Endothelial cell of umbilical vein (primary cell): ENCODE measurements around the gene TMEM191C. TPM values are rescaled to one million over a fixed set of nuclear protein-coding genes. Genes with fewer than 3 reads are reported as not detected.
"Not testable (repeated sequence)": the region's sequence is repeated elsewhere in the genome, so short reads cannot be mapped to it uniquely, and the experiment has no call there.

Experiments used
- BruUV-seq: library from RNA; stranded (reverse); fragments of 400-500 nt; replicated peaks from 2 replicates; lab custom pipeline; 2021; lab: Mats Ljungman, UMichigan
- CTCF ChIA-PET: fragments of 300-600, 350-600 bp; sonication (Branson Sonifier 250); formaldehyde crosslinking; loops from one replicate; lab custom pipeline; 2021; ENCODE audit warnings: antibody characterized with exemption, inconsistent platforms; lab: Charles Lee
- POLR2A ChIA-PET: fragments of 300-600, 350-600 bp; sonication (Branson Sonifier 250); formaldehyde crosslinking; loops from one replicate; lab custom pipeline; 2021; ENCODE audit warnings: antibody characterized with exemption, inconsistent platforms; lab: Charles Lee
- DNase-seq: peaks from one replicate; pipeline ENCODE4 v3.0.0-alpha.2; 2011; ENCODE audit warnings: low read depth, low spot score
- FAIRE-seq: peaks from 2 replicates; lab custom pipeline; 2011; peaks lifted over from hg19 to GRCh38; lab: Jason Lieb, UNC
- H2AFZ ChIP-seq: 2 replicates; pipeline ENCODE4 v1.6.0; 2012; ENCODE audit warnings: low read depth, low read length, control low read depth, inconsistent platforms
- H3K27ac ChIP-seq: 2 replicates; pipeline ENCODE4 v1.5.1; 2011; ENCODE audit warnings: low read depth, mild to moderate bottlenecking, control low read depth, low read length, moderate library complexity; ENCODE audit not compliant: insufficient read depth
- H3K27me3 ChIP-seq, 2 experiments: 2 replicates each; pipeline versions ENCODE4 v1.6.0 to v1.6.1; 2011; ENCODE audit warnings: low read length in 2 of 2, mixed read lengths in 1 of 2; ENCODE audit not compliant: control insufficient read depth in 2 of 2, insufficient read depth in 2 of 2
- H3K36me3 ChIP-seq, 2 experiments: 2 replicates in 1 of 2; 3 replicates in 1 of 2; pipeline ENCODE4 v1.5.1; 2011; ENCODE audit warnings: low read length in 2 of 2, mild to moderate bottlenecking in 1 of 2, moderate library complexity in 1 of 2; ENCODE audit not compliant: control insufficient read depth in 2 of 2, insufficient read depth in 2 of 2; ENCODE audit errors: extremely low read depth in 1 of 2
- H3K4me1 ChIP-seq: 3 replicates; pipeline ENCODE4 v1.5.1; 2011; ENCODE audit warnings: mild to moderate bottlenecking, low read length; ENCODE audit not compliant: control insufficient read depth, insufficient read depth; ENCODE audit errors: extremely low read depth
- H3K4me2 ChIP-seq: 2 replicates; pipeline ENCODE4 v1.6.1; 2011; ENCODE audit warnings: low read length, control low read depth, mixed read lengths; ENCODE audit not compliant: insufficient read depth
- H3K4me3 ChIP-seq, 3 experiments: fragments of 200-600 bp in 1 of 3; sonication (generic), shearing (Covaris generic) in 1 of 3; replicated peaks in 1 of 3; 2 replicates each; pipeline ENCODE4 v1.5.1; 2011 to 2016; ENCODE audit warnings: control low read depth in 3 of 3, low read length in 3 of 3, mild to moderate bottlenecking in 2 of 3, inconsistent platforms in 1 of 3, low read depth in 1 of 3, moderate library complexity in 1 of 3; ENCODE audit not compliant: insufficient read depth in 1 of 3
- H3K79me2 ChIP-seq: 2 replicates; pipeline ENCODE4 v1.6.0; 2012; ENCODE audit warnings: low read length, inconsistent platforms; ENCODE audit not compliant: control insufficient read depth, insufficient read depth
- H3K9ac ChIP-seq: replicated peaks from 2 replicates; pipeline ENCODE3; 2011; ENCODE audit warnings: low read length, control low read depth; ENCODE audit not compliant: insufficient read depth; ENCODE audit errors: extremely low read depth
- H3K9me1 ChIP-seq: replicated peaks from 3 replicates; pipeline ENCODE4 v1.6.0; 2011; ENCODE audit warnings: mild to moderate bottlenecking, low read length; ENCODE audit not compliant: control insufficient read depth, insufficient read depth; ENCODE audit errors: extremely low read depth
- H3K9me3 ChIP-seq: replicated peaks from 2 replicates; pipeline ENCODE4 v1.5.1; 2012; ENCODE audit warnings: low read length, inconsistent platforms; ENCODE audit not compliant: control insufficient read depth, insufficient read depth
- H4K20me1 ChIP-seq: replicated peaks from 2 replicates; pipeline ENCODE3; 2011; ENCODE audit warnings: mild to moderate bottlenecking, low read length; ENCODE audit not compliant: control insufficient read depth, insufficient read depth; ENCODE audit errors: extremely low read depth
- CTCF ChIP-seq, 2 donors: IDR thresholded peaks; 1 replicate in 1 of 2; 2 replicates in 1 of 2; pipeline ENCODE4 v1.5.1; 2011; ENCODE audit warnings: low read length in 2 of 2, mild to moderate bottlenecking in 2 of 2, moderate library complexity in 2 of 2, control low read depth in 1 of 2, inconsistent platforms in 1 of 2, low read depth in 1 of 2; ENCODE audit not compliant: insufficient read depth in 1 of 2; ENCODE audit errors: extremely low read depth in 1 of 2
- JUN ChIP-seq: IDR thresholded peaks from 2 replicates; pipeline ENCODE4 v1.6.1; 2011; ENCODE audit warnings: borderline replicate concordance, low read depth; ENCODE audit not compliant: insufficient read length, insufficient read depth
- MYC ChIP-seq: IDR thresholded peaks from one replicate; pipeline ENCODE4 v1.6.1; 2011; ENCODE audit warnings: mild to moderate bottlenecking, low read depth, low read length
- POLR2A ChIP-seq: IDR thresholded peaks from 2 replicates; pipeline ENCODE4 v1.6.1; 2012; ENCODE audit warnings: low read depth, mild to moderate bottlenecking, control low read depth, low read length
- POLR2AphosphoS5 ChIP-seq: IDR thresholded peaks from 2 replicates; pipeline ENCODE4 v1.6.1; 2012; ENCODE audit warnings: low read depth, mild to moderate bottlenecking, control low read depth, low read length, moderate library complexity; ENCODE audit not compliant: insufficient read depth
- dilution Hi-C: fragments of 300-500 bp; cut with MboI; formaldehyde crosslinking; loops from one replicate; pipeline ENCODE4 v1.15.0; 2019; ENCODE audit warnings: low sequenced_read_pairs; ENCODE audit not compliant: extremely low pct_ligation_motif_present
- intact Hi-C: fragments of 100-400 bp; cut with micrococcal nuclease; formaldehyde crosslinking; loops from one replicate; pipeline ENCODE4 v1.10.0; 2022
- polyA plus RNA-seq, 4 experiments: library from polyadenylated mRNA; depleted of rRNA in 3 of 4; stranded (reverse) in 3 of 4; unstranded in 1 of 4; fragments of >200 nt; gene quantifications; 2 replicates each; pipeline versions ENCODE4 v1.2.1 to v1.2.3, GENCODE V29; 2011 to 2012; ENCODE audit warnings: missing spikeins in 1 of 4
- total RNA-seq: library from RNA; stranded (reverse); gene quantifications from 2 replicates; pipeline ENCODE4 v1.2.3, GENCODE V29; 2021

The TMEM191C gene
- total and polyA plus RNA-seq, 2 donors (not counting 3 experiments of a cell fraction or from before 2014, with no cell fraction given): 0.47 to 1.2 TPM

GRCh38 chr22:21451545-21452520 lies 15.4 kb upstream of the TMEM191C start:
- TF ChIP-seq JUN (no peak), CTCF (IDR thresholded peaks at IDR 0.05; ENCODE audit: extremely low read depth in 1 of 2, insufficient read depth in 1 of 2, low read depth in 1 of 2, low read length in 2 of 2) (no peak), MYC (no peak), POLR2A (no peak), POLR2AphosphoS5 (no peak)
- dilution Hi-C loops (no loop called here), intact Hi-C loops (no loop called here)
- FAIRE-seq (no peak), DNase-seq (no peak)
- Histone ChIP-seq H3K27me3 (no peaks in the 10 kb centered on the region), H3K4me3 (no peak overlapping the region), H2AFZ (no peak overlapping the region), H3K27ac (no peak overlapping the region), H3K4me2 (no peak overlapping the region), H3K9me1 (no peaks in the 10 kb centered on the region), H3K36me3 (peaks cover 0 to 2% of the 10 kb centered on the region in 2 experiments), H3K4me1 (no peaks in the 10 kb centered on the region), H4K20me1 (no peaks in the 10 kb centered on the region), H3K9ac (no peak overlapping the region), H3K9me3 (no peaks in the 10 kb centered on the region), H3K79me2 (no peaks in the 10 kb centered on the region)
- ChIA-PET CTCF (no interaction called here), POLR2A (no interaction called here)
- BruUV-seq: no TSS peak

GRCh38 chr22:21452666-21453065 lies 14.5 kb upstream of the TMEM191C start:
- H3K79me2 ChIP-seq, H3K9me3 ChIP-seq, H3K4me2 ChIP-seq, dilution Hi-C loops, CTCF ChIA-PET, H3K9me1 ChIP-seq, H3K27ac ChIP-seq, H3K36me3 ChIP-seq, DNase-seq, POLR2A ChIA-PET, FAIRE-seq, BruUV-seq, H3K4me3 ChIP-seq, H3K4me1 ChIP-seq, H3K9ac ChIP-seq, H2AFZ ChIP-seq, H4K20me1 ChIP-seq, intact Hi-C loops, H3K27me3 ChIP-seq: not testable (repeated sequence)

- H3K9me1 ChIP-seq, H3K27ac ChIP-seq, dilution Hi-C loops, CTCF ChIA-PET, H4K20me1 ChIP-seq, POLR2A ChIA-PET, BruUV-seq, H2AFZ ChIP-seq, DNase-seq, FAIRE-seq, H3K27me3 ChIP-seq, H3K4me3 ChIP-seq, H3K79me2 ChIP-seq, H3K4me1 ChIP-seq, H3K9ac ChIP-seq, intact Hi-C loops, H3K9me3 ChIP-seq, H3K36me3 ChIP-seq, H3K4me2 ChIP-seq: not testable (repeated sequence)
Measured at GRCh38 chr22:21454998-21455333, 12.2 kb upstream of the TMEM191C start.
